ENCODE data around the gene P2RX1.

DNA sequence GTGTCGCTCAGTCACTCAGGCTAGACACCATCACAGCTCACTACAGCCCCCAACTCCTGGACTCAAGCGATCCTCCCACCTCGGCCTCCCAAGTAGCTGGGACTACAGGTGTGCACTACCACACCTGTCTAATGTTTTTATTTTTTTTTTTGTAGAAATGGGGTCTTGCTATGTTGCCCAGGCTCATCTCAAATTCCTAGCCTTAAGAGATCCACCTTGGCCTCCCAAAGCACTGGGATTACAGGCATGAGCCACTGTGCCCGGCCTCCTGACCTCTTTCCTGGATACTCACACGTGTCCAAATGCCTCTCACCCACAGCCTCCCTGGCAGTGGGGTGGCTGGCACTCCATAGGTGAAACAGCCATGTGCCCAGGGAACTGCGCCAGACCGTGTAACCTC lies 40.9 kb downstream of the P2RX1 start:
- TF ChIP-seq, protein P1, sequence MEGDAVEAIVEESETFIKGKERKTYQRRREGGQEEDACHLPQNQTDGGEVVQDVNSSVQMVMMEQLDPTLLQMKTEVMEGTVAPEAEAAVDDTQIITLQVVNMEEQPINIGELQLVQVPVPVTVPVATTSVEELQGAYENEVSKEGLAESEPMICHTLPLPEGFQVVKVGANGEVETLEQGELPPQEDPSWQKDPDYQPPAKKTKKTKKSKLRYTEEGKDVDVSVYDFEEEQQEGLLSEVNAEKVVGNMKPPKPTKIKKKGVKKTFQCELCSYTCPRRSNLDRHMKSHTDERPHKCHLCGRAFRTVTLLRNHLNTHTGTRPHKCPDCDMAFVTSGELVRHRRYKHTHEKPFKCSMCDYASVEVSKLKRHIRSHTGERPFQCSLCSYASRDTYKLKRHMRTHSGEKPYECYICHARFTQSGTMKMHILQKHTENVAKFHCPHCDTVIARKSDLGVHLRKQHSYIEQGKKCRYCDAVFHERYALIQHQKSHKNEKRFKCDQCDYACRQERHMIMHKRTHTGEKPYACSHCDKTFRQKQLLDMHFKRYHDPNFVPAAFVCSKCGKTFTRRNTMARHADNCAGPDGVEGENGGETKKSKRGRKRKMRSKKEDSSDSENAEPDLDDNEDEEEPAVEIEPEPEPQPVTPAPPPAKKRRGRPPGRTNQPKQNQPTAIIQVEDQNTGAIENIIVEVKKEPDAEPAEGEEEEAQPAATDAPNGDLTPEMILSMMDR (IDR thresholded peaks at IDR 0.05; ENCODE audit: insufficient read depth, low read length, poor library complexity, severe bottlenecking) = no peak
- TF ChIP-seq EZH2phosphoT487 (conservative IDR thresholded peaks at IDR 0.05; ENCODE audit: low read length) = no peak
